Thyroid gland (tissue), 4 donors: ENCODE data around the gene TOM1L1. TPM values are rescaled to one million over a fixed set of nuclear protein-coding genes. Genes with fewer than 3 reads are reported as not detected.

Source experiments
- DNase-seq, 2 donors: peaks; one replicate each; pipeline ENCODE4 v3.0.0-alpha.2; 2019
- H3K27ac ChIP-seq, 3 donors: fragments of 200-600 bp; sonication (generic); 1 replicate in 2 of 3; 2 replicates in 1 of 3; pipeline ENCODE4 v1.5.1; 2016 to 2019; ENCODE audit warnings: mild to moderate bottlenecking in 1 of 3, moderate library complexity in 1 of 3
- H3K27me3 ChIP-seq: fragments of 200-600 bp; sonication (generic); one replicate; pipeline ENCODE4 v1.5.1; 2019
- H3K36me3 ChIP-seq, 2 donors: fragments of 200-600 bp; sonication (generic); one replicate each; pipeline ENCODE4 v1.5.1; 2016 to 2019
- H3K4me1 ChIP-seq, 2 donors: fragments of 200-600 bp; sonication (generic); one replicate each; pipeline ENCODE4 v1.5.1; 2017 to 2019
- H3K4me3 ChIP-seq, 3 donors: fragments of 200-600 bp; sonication (generic); replicated peaks in 1 of 3; 1 replicate in 2 of 3; 2 replicates in 1 of 3; pipeline ENCODE4 v1.5.1; 2016; ENCODE audit warnings: mild to moderate bottlenecking in 1 of 3
- H3K9me3 ChIP-seq: fragments of 200-600 bp; sonication (generic); one replicate; pipeline ENCODE4 v1.5.1; 2017
- POLR2A ChIP-seq, 2 donors: fragments of 450-650 bp; IDR thresholded peaks; one replicate each; pipeline ENCODE4 v1.6.1; 2017; ENCODE audit warnings: antibody characterized with exemption in 2 of 2, mild to moderate bottlenecking in 2 of 2, moderate library complexity in 1 of 2
- WGBS, 2 donors: methylation state at CpG; one replicate each; pipeline ENCODE4 v1.1.5; 2017; 5-methylcytosine and 5-hydroxymethylcytosine counted together
- intact Hi-C: fragments of 100-400 bp; cut with DNase I; formaldehyde crosslinking; loops from one replicate; pipeline ENCODE4 v1.15.1; 2023
- total RNA-seq, 4 donors: library from RNA; depleted of rRNA; stranded (reverse); fragments of >200 nt; gene quantifications; one replicate each; pipeline ENCODE4 v1.2.3, GENCODE V29; 2016
- TF ChIP-seq, protein P1 (sequence below), 6 experiments: fragments of 200-600 bp in 3 of 6; fragments of 450-650 bp in 3 of 6; sonication (generic) in 3 of 6; IDR thresholded peaks; one replicate each; pipeline ENCODE4 v1.5.1; 2016 to 2019; ENCODE audit warnings: antibody characterized with exemption in 6 of 6, mild to moderate bottlenecking in 2 of 6, inconsistent platforms in 1 of 6, moderate library complexity in 1 of 6

The TOM1L1 gene
- total RNA-seq, 4 donors from 2014 or later: 89.6 to 116 (median 109) TPM

GRCh38 chr17:54948380-54948779 is 47.7 kb downstream of the TOM1L1 start:
- no peaks in the 10 kb centered on the region for H3K9me3 ChIP-seq
- WGBS, 2 donors: 72 to 77% methylated on average over 5 of the region's 5 CpGs
- no peak overlapping the region for H3K4me3 ChIP-seq
- no peak for DNase-seq
- H3K4me1 ChIP-seq: no peaks in the 10 kb centered on the region
- peaks cover 0 to 3% of the 10 kb centered on the region in 2 donors for H3K36me3 ChIP-seq
- intact Hi-C loops: no loop called here
- no peak overlapping the region for H3K27ac ChIP-seq
- TF ChIP-seq, protein P1, sequence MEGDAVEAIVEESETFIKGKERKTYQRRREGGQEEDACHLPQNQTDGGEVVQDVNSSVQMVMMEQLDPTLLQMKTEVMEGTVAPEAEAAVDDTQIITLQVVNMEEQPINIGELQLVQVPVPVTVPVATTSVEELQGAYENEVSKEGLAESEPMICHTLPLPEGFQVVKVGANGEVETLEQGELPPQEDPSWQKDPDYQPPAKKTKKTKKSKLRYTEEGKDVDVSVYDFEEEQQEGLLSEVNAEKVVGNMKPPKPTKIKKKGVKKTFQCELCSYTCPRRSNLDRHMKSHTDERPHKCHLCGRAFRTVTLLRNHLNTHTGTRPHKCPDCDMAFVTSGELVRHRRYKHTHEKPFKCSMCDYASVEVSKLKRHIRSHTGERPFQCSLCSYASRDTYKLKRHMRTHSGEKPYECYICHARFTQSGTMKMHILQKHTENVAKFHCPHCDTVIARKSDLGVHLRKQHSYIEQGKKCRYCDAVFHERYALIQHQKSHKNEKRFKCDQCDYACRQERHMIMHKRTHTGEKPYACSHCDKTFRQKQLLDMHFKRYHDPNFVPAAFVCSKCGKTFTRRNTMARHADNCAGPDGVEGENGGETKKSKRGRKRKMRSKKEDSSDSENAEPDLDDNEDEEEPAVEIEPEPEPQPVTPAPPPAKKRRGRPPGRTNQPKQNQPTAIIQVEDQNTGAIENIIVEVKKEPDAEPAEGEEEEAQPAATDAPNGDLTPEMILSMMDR (IDR thresholded peaks at IDR 0.05): no peak
- no peak for TF ChIP-seq POLR2A (IDR thresholded peaks at IDR 0.05)
- no peaks in the 10 kb centered on the region for H3K27me3 ChIP-seq

GRCh38 chr17:54950116-54950515 is 49.5 kb downstream of the TOM1L1 start:
- H3K4me3 ChIP-seq: no peak overlapping the region
- H3K36me3 ChIP-seq: peaks cover 0 to 3% of the 10 kb centered on the region in 2 donors
- intact Hi-C loops: no loop called here
- H3K4me1 ChIP-seq: no peaks in the 10 kb centered on the region
- no peak overlapping the region for H3K27ac ChIP-seq
- DNase-seq: no peak
- 82 to 93% methylated on average over 2 of the region's 2 CpGs for WGBS, 2 donors
- TF ChIP-seq, protein P1 (IDR thresholded peaks at IDR 0.05): no peak
- TF ChIP-seq POLR2A (IDR thresholded peaks at IDR 0.05): no peak
- H3K9me3 ChIP-seq: no peaks in the 10 kb centered on the region
- H3K27me3 ChIP-seq: no peaks in the 10 kb centered on the region

GRCh38 chr17:54951286-54951685 is 50.6 kb downstream of the TOM1L1 start:
- intact Hi-C loops: no loop called here
- 77 to 79% methylated on average over 4 of the region's 4 CpGs for WGBS, 2 donors
- peaks cover 0 to 3% of the 10 kb centered on the region in 2 donors for H3K36me3 ChIP-seq
- H3K4me3 ChIP-seq: no peak overlapping the region
- no peaks in the 10 kb centered on the region for H3K4me1 ChIP-seq
- DNase-seq: no peak
- no peaks in the 10 kb centered on the region for H3K9me3 ChIP-seq
- TF ChIP-seq, protein P1 (IDR thresholded peaks at IDR 0.05): no peak
- TF ChIP-seq POLR2A (IDR thresholded peaks at IDR 0.05): no peak
- no peaks in the 10 kb centered on the region for H3K27me3 ChIP-seq
- H3K27ac ChIP-seq: no peak overlapping the region

GRCh38 chr17:54956791-54957190 is 56.1 kb downstream of the TOM1L1 start:
- DNase-seq: no peak
- H3K27me3 ChIP-seq: no peaks in the 10 kb centered on the region
- H3K36me3 ChIP-seq: peaks cover 9 to 26% of the 10 kb centered on the region in 2 donors
- no peaks in the 10 kb centered on the region for H3K4me1 ChIP-seq
- WGBS, 2 donors: 85 to 89% methylated on average over 3 of the region's 3 CpGs
- intact Hi-C loops: no loop called here
- TF ChIP-seq, protein P1 (IDR thresholded peaks at IDR 0.05): no peak
- no peak for TF ChIP-seq POLR2A (IDR thresholded peaks at IDR 0.05)
- H3K27ac ChIP-seq: no peak overlapping the region
- no peaks in the 10 kb centered on the region for H3K9me3 ChIP-seq
- H3K4me3 ChIP-seq: no peak overlapping the region

- peak; percentile 8 to 52 for DNase-seq
- H3K9me3 ChIP-seq: no peaks in the 10 kb centered on the region
- TF ChIP-seq, protein P1 (IDR thresholded peaks at IDR 0.05): peak in 2 of 6 experiments; percentile 49 to 52
- TF ChIP-seq POLR2A (IDR thresholded peaks at IDR 0.05): no peak
- peak overlapping the region; percentile 45 to 93 (median 91) for H3K27ac ChIP-seq
- peaks cover 14% of the 10 kb centered on the region in 2 donors for H3K36me3 ChIP-seq
- WGBS, 2 donors: 0 to 2% methylated on average over 19 to 21 of the region's 21 CpGs
- intact Hi-C loops: no loop called here
- no peaks in the 10 kb centered on the region for H3K27me3 ChIP-seq
- peak overlapping the region; percentile 80 to 97 (median 94) for H3K4me3 ChIP-seq
- H3K4me1 ChIP-seq: peaks cover 10 to 22% of the 10 kb centered on the region in 2 donors
These were observed 67.1 kb downstream of the TOM1L1 start for GRCh38 chr17:54967621-54968261.
